T1000 (cell line): ENCODE measurements around the gene KIF9.
"Not testable (repeated sequence)": the region's sequence is repeated elsewhere in the genome, so short reads cannot be mapped to it uniquely, and the experiment has no call there.

ENCODE experiments used
- DNase-seq: peaks from one replicate; lab custom pipeline; 2025; ENCODE audit warnings: mixed read lengths; lab: John Stamatoyannopoulos, UW

The KIF9 gene, protein sequence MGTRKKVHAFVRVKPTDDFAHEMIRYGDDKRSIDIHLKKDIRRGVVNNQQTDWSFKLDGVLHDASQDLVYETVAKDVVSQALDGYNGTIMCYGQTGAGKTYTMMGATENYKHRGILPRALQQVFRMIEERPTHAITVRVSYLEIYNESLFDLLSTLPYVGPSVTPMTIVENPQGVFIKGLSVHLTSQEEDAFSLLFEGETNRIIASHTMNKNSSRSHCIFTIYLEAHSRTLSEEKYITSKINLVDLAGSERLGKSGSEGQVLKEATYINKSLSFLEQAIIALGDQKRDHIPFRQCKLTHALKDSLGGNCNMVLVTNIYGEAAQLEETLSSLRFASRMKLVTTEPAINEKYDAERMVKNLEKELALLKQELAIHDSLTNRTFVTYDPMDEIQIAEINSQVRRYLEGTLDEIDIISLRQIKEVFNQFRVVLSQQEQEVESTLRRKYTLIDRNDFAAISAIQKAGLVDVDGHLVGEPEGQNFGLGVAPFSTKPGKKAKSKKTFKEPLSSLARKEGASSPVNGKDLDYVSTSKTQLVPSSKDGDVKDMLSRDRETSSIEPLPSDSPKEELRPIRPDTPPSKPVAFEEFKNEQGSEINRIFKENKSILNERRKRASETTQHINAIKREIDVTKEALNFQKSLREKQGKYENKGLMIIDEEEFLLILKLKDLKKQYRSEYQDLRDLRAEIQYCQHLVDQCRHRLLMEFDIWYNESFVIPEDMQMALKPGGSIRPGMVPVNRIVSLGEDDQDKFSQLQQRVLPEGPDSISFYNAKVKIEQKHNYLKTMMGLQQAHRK

DNA sequence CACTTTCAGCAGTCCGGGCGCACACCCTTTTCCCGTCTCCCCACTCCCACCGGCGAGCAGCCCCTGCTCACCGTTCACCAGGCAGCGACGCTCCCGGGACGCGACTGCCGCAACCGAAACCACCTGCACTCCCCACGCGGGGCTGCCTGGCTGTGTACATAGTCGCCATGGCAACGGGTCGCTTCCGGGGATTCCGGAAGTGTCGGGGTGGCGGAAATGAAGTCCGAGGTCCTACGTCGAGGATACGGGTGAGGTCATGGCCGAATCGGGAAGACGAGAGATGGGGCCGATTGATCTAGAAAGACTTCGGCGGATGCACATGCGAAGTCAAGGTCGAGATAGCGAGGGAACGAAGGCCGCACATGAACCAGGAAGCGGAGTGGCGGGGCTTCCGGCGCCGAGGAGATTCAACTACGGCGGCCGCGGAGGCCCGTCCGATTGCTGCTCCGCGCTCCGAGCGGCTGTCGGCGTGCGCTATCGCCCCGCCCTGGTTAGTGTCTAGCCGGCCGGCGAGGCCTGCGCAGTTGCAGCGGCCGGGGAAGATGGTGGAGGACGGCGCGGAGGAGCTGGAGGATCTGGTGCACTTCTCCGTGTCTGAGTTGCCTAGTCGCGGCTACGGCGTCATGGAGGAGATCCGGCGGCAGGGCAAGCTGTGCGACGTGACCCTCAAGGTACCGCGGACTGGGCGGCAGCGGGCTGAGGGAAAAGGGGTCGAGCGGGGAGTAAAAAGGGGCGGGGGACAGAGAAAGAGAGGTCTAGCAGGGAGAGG, at the start of gene KIF9, which contains the start of gene KLHL18:
TSS of gene KIF9 (minus strand) at position 376 of the 769 bp plus-strand sequence. CDS start 5,425 bp downstream, outside the sequence.
TSS of gene KLHL18 (plus strand) at position 521 of the 769 bp plus-strand sequence. CDS start at position 543, 22 bp downstream.
- peak; percentile 95 for DNase-seq

DNA sequence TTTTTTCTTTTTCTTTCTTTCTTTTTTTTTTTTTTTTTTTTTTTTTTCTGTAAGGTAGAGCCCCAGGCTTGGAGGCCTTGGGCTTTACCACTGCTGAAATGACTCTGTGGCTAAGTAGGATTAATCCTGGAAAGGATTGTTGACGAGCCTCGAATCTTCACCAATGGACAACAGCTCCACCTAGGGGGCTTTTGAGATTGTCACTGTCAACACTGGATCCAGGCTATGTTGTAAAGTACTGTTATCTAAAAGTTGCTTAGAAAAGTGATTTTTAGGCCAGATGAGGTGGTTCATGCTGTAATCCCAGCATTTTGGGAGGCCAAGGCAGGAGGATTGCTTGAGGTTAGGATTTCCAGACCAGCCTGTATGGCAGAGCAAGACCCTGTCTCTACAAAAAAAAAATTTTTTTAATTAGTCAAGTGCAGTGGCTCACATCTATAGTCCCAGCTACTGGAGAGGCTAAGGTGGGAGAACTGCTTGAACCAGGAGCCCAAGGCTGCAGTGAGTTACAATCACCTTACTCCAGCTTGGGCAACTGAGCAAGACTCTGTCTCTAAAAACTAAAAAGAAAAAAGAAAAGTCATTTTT, 41.8 kb upstream of the KIF9 start:
- DNase-seq = peak; percentile 58

DNA sequence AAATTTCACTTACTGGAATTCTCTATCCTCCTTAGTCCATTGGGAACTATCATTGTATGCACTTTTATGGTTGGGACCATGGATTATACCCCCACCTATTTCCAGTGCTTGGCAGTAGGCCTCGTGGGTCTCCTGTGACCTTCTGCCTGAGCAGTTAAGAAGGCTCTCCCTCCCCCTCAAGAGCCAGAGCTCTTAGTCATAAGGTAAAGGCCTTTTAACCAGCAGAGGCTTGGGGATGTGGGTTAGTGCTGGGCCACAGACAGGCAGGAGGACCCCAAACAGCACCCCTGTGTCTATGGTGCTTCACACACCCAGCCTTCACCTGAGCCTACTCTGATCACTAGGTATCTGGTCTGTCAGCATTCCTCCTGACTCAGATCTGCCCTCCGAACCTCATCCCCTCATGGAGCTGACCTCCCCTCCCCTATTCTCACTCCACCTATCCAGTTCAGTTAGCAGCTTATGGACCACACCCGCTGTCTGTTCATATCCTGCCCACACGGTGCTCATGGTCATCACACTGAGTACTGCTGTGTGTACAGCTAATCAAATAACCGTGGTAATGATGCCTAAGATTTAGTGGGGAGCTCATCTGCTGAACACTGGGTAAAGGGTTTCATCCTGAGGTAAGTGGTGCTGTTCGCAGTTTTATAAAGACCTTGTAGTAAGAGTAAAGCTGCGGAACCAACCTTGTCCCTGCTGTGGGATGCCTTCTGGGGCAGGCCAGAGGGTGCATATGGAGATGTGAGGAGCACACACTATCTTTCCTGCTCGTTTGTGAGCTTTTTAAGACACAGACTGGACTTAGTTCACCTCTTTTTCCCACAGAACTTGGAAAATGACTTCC, 41.1 kb upstream of the KIF9 start:
- DNase-seq = no peak

DNA sequence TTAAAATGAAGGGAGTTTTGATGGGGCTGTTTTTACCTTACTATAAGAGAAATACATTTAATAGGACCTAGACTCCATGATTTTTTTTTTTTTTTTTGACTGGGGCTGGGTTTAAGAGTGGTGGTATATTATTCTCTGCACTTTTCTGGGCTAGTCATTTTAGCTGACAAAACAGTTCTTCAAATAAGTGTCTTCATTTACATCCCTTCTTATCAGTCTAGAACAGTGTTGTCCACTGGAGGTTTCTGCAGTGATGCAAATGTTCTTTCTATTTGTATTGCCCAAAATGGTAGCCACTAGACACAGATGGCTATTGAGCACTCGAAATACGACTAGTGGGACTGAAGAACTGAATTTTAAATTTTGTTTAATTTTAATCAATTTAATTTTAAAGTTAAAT, 37.4 kb upstream of the KIF9 start:
- DNase-seq = no peak

DNA sequence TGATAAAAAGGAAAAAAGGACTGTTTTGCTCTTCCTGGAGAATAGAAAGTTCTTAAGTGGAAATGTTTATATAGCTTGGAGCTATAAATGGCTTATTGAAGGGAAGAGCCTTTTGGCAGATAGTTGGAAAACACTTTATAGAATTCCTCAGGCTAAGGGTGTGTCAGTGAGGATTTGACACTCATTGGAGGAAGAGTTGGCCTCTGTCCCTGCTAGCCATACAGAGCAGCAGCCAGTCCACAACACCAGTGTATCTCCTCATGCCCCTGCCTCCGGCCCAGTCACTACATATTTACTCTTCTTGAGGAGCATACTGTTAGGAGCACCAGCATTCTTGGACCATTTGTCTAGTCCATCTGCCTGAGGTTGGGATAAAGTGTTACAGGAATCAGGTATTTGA, 36.3 kb upstream of the KIF9 start:
- no peak for DNase-seq

DNA sequence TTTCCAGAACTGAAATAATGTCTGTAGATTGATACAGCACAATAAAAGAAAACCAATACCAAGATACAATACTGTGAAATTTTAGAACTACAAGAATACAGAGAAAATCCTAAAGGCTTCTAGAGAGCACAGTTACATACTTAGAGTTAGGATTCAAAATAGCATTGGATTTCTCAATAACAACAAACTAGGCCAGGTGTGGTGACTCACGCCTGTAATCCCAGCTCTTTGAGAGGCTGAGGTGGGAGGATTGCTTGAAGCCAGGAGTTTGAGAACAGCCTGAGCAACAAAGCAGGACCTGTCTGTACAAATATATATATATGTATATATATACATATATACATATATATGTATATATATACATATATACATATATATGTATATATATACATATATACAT, 33.6 kb upstream of the KIF9 start:
- not testable (repeated sequence) for DNase-seq

DNA sequence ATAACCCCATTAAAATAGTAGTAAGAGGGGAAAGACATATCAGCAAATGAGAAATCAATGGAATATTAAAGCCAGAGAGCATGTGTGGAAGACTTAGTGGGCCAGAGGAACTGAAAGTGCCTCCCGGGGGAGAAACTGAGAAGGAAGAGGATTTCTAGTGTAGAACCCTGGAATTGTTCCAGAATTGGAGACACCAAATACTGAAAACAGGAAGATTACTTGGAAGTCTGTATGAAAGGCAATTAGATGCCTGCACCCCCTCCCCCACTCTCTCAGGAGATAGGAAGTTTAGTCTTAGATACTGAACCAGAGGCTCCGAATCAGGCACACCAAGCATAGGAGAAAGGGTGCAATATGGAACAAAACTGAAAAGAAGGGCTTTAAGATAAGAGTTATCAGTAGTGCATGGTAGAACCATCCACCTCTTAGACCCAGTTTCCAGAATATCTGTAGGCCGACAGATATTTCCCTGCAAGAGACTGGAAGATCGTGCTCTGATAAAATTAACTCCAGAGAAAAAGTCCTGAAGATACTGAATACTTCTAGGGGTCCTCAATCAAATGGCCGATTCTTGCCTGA, 32.6 kb upstream of the KIF9 start:
- no peak for DNase-seq

DNA sequence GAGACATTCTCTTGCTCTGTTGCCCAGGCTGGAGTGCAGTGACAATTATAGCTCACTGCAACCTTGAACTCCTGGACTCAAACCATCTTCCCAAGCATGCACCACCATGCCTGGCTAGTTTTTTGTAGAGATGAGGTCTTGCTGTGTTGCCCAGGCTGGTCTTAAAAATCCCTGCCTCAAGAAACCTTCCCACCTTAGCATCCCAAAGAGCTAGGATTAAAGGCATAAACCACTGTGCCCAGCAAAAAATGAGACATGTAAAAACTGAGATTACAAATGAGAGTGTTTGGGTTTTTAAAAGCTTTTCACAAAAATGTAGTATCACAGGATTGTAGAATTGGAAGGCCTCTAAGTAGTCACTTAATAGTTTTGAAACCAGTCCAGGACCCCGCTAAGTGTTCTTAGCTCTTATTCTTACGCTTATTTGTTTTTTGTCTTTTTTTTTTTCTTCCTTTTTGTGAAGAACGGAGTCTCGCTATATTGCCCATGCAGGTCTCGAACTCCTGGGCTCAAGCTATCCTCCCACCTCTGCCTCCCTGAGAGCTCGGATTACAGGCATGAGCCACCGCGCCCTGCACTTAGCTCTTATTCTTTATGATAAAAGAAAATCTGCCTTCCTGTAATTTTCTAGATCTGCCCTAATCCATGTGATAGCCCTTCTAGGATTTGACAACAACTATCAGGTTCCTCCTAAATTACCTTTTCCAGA, 31.6 kb upstream of the KIF9 start:
- no peak for DNase-seq

DNA sequence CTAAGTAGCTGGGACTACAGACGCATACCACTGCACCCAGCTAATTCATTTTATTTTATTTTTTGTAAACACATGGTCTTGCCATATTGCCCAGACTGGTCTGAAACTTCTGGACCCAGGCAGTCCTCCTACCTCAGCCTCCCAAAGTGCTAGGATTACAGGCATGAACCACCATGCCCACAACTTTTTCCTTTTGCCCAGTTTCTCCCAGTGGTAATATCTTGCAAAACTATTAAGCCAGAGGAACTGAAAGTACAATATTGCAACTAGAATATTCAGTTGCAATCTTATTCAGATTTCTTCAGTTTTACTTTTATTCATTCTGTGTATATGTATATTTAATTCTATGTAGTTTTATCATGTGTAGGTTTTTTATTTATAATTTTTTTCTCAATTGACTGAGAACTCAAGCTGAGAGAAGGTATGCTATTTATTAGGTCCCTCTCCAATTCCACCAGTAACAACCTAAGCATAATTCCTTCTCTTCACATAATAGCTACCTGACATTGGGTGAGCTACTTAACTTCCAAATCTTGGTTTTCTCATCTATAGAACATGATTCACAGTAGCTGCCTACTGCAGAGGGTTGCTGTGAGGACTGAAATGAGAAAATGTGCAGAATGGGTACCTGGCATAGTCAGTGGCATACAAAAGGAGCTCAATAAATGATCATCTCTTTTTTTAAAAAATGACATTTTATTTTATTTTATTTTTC, 30.9 kb upstream of the KIF9 start:
- no peak for DNase-seq

DNA sequence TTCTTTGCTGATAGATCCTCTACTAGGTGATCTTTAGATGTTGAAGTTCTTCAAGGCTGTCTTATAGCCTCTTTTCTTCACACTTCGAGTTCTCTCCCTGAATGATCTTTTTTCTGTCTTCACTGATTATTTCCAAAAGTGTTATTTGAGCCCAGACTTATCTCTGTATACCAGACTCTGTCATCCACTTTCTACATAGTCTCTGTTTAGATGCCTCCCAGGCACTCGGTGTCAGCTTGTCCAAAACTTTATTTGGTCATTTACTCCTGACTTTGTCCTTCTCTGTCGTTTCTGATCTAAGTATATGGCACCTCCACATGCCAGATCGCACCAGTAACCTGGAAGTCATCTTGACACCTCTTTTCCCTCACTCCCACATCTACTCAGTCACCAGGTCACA, 27.8 kb upstream of the KIF9 start:
- no peak for DNase-seq

DNA sequence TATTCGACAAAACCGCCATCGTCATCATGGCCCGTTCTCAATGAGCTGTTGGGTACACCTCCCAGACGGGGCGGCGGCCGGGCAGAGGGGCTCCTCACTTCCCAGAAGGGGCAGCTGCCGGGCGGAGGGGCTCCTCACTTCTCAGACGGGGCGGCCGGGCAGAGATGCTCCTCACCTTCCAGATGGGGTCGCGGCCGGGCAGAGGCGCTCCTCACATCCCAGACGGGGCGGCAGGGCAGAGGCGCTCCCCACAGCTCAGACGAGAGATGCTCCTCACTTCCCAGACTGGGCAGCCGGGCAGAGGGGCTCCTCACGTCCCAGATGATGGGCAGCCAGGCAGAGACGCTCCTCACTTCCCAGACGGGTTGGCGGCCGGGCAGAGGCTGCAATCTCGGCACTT, 26.6 kb upstream of the KIF9 start:
- not testable (repeated sequence) for DNase-seq

DNA sequence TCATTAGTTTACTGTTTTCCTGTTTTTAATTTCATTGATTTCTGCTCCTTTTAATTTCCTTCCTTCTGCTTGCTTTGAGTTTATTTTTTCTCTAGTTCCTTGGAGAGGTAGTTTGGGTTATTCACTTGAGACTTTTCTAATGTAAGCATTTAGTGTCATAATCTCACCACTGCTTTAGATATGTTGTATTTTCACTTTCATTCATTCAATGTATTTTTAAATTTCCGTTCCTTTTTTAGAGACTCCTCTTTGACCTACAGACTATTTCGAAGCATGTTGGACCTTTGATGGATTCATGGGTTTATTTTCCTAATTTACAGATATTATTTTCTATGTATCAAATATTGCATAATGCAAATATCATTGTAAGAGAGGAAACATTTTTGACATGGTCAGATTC, 23.4 kb upstream of the KIF9 start:
- DNase-seq = no peak

DNA sequence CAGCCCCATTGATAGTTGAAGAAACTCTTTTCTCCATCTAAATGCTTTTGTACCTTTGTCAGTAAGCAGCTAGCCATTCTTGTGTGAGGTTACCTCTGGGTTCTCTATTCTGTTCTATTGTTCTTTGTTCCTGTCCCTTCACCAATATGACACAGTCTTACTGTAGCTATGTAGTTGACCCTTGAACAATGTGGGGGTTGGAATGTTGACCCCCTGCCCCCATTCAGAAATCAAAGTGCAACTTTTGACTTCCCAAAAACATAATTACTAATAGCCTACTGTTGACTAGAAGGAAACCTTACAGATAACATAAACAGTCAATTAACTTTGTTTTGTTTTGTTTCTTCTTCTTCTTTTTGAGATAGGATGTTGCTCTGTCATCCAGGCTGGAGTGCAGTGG, 18.9 kb upstream of the KIF9 start:
- DNase-seq = no peak

DNA sequence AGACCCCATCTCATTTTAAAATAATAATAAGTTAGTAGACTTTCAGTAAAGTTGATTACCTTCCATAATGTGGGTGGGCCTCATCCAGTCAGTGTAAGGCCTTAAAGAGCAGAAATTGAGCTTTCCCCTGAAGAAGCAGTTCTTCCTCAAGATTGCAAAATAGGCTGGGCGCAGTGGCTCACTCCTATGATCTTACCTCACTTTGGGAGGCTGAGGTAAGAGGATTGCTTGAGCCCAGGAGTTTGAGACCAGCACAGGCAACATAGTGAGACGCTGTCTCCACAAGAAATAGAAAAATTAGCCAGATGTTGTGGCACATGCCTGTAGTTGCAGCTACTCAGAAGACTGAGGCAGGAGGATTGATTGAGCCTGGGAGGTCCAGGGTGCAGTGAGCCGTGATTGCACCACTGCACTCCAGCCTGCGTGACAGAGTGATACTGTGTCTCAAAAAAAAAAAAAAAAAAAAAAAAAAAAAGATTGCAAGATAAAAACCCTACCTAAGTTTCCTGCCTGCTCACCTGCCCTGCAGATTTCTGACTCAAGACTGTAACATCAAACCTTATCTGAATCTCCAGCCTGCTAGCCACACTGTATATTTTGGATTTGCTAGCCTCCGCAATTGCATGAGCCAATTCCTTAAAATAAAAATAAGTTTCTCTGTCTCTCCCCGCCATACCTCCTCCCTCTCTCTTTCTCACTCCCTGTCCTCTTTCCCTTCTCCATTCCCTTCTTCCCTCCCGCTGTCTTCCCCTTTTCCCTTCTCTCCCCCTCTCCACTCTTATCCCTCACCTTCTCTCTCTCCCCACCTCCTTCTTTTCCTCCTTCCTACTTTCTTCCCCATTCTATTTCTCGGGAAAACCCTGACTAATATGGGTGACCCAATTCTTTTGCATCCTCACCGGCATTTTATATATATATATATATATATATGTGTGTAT, 17.1 kb upstream of the KIF9 start:
- DNase-seq = no peak

DNA sequence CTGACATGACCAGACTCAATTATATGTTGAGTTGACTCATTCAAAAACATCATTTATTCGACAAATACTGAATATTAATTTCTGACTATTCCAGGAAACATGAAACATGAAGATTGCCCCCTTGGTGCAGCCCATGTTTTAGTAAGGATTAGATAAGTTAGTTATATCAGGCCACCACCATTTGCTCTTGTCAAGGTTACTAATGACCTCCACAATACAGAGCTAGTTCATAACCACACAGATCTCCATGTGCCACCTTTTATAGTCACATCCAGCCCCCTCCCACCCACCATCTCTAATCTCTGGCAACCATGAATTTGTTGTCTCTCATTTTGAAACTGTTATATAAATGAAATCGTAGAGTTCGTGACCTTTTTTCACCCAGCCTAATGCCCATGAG, 15.8 kb upstream of the KIF9 start:
- DNase-seq = no peak

DNA sequence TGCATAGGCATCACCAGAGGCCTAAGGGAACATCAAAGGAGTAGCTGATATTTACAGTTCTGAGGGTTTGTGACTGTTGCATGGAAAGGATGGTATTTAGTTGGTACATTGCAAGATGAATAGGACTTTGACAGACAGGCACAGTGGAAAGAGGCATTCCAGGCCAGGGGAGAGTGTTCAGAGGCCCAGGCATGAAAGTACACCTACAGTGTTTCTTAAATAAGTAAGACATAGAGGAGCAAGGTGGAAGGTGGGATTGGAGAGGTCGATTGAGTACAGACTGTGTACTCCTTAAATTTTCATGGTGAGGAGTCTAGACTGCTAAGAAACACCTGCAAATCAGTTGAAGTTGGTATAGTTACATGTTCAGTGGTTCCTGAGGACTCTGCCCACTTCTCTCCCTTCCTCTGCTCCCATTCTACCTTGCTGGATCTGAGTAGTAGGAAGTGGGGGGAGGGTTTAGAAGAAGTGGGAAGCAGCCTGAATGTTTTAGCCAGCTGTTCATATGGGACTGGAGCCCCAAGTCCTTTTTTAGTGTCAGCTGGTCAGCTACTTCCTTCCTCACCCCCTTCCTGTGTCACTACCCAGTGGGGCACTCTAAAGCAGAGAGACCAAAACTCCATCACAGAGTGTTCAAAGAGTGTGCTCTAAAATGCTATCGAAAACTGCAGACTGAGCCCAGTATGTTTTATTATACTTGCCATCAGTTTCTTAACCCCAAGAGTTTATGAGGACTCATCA, 14.1 kb upstream of the KIF9 start:
- DNase-seq = no peak

DNA sequence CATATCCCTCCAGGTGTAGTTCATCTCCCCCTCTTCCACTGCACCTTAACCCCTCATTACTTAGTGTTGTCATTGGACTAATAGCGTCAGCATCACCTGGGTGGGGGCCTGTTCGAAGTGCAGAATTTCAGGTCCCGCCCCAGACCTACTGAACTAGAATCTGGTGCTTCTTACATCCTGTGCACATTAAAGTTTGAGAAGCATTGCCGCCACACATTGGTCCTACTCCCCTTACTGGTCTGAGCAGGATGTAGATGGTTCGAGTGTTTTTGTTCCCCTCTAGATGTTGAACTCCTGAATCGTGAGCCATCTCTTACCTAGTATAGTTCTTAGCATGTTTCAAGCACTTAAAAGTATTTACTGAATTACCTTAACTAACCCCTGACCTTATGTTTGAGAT, 13.4 kb upstream of the KIF9 start:
- no peak for DNase-seq

DNA sequence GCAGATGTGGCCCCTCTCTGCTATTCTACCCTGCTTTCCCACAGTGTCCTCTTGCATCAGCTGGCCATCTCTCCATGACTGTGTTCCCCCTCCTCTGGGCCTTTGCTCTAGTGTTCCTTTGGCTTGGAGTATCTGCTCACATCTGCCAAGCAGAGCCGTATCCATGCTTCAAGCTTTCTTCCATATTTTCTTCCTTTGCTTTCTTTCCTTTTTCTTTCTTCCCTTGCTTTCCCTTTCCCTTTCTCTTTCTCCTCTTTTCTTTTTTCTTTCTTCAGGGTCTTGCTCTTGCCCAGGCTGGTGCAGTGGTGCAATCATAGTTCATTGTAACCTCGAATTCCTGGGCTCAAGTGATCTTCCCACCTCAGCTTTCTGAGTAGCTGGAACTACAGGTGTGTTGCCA, 12.7 kb upstream of the KIF9 start:
- DNase-seq = no peak
